HG03045 (cell line): Measurements from ENCODE around the gene BASP1.

ENCODE experiments used
- ATAC-seq: cut with Tn5 transposase; IDR thresholded peaks from one replicate; pipeline ENCODE4 v1.9.1; 2021; ENCODE audit warnings: mild to moderate bottlenecking, moderate library complexity; ENCODE audit not compliant: unreplicated experiment

The BASP1 gene

DNA sequence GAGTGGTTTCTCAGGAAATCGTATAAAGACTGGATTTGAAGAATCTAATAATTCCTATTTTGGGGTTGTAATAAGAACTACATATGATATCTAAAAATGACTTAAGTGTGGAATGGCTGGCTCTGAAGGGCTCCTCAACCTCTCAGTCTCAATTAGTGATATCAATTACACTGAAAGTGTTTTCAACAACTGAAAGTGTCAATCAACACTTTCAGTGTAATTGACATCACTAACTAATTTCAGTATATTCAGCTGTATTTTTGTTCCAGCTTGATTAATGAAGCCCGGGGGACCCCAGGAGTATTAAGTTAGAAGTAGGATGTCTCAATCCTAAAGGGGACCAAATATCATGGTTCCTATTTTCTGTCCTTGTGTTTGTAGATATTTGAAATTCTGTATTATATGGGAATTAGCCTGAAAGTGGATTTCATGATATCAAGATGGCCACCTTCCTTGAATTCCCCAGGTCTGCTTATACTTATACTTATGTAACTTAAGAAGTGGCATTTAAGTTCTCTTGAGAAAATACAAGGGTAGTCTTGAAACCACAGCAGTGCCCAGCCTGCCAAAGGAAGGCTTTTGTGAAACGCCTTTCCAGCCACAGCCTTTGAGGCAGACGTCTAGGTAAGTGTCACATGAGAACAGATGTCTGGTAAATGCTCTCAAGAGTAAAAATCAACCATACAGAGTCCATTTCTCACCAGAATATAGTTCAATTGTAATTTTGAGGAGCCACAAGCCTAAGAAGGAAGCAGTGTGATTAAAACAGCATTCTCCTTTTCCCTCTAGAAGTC is 4.6 kb downstream of the BASP1 start:
- ATAC-seq, result no peak

GRCh38 chr5:17222664-17223063 is 5.2 kb downstream of the BASP1 start:
- no peak for ATAC-seq

DNA sequence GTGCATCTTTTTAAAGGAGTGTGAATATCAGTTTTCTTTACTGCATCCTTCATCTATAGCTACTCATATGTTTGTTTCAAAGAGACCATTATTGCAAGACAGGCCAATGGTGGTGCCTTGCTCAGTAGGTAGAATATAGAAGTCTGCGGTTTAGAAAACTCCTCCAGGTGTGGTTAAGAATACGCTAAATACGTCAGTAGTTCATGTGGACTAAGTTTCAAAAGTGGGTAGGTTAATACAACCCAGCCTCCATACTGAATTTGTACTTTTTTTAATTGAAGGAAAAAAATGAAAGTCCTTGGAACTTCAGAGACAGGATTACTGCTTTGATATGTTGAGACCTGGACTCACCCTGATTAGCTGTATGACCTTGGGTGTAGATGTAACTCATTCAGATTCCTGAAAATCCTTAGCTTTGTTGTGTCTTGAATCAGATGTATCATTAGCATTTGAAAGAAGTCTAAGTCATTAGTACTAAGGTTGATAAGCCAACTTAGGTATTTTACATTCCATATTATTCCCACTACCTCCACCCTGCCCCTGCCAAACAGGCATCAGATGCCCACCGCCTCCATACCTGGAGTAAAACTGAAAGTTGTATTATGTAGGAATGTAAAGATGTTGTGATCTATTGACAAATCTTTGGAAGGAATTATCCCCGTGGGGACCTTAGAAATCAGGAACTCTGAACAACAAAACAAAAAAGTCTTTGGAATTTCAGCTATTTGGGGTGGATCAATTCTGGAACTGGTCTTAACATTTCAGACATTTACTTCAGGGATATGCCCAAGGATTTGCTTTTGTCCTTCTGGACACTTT is 6.1 kb downstream of the BASP1 start:
- ATAC-seq, result peak; percentile 31

DNA sequence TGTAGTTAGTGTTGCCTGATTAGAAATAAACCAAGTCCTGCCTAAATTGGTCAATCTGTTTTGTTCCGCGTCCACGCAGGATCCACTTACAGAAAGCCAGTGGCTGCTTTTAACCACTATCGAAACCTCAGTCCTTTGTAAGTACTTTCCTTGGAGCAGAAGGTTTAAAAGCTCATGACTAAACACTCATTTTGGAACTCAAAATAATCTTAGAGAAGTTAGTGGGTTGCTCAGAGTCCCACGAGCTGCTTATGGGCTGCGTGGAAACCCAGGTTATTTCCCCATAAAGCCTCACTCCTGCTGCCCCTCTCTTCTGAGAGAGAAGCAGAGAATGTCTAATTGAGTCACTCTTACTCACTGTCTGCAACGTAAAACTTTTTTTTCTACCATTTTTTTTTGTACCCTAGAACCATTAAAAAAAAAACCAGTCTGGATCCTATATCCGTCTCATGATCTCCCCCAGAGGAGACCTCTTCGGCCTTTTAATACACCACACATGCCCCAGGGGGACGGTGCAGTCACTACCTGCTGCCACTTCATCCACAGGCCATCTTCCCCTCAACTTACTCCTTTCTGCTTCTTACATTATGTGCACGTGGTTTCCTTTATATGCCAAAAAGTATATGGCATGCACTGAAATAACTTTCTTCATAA is 7.6 kb downstream of the BASP1 start:
- ATAC-seq, result peak; percentile 63

- no peak for ATAC-seq
Measured at GRCh38 chr5:17225520-17225919, 8.1 kb downstream of the BASP1 start.

DNA sequence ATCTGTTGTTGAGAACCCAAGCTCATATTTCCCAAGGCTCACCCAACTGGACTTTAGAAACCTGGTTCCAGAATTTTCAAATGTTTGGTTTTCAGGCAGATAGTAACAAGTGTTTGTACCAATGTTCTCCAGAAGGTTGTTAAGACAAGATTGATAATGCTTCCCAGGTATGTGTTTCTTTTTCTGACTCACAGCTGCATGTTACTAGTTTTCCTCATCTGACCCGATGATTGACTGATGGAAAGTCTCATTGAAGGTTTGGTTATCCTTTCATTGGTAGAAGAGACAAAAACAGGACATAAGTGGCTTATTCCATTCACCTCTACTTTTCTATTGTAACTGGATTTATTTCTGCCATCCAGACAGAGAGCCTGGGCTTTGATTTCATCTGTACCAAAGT is 10.4 kb downstream of the BASP1 start:
- ATAC-seq, result no peak

DNA sequence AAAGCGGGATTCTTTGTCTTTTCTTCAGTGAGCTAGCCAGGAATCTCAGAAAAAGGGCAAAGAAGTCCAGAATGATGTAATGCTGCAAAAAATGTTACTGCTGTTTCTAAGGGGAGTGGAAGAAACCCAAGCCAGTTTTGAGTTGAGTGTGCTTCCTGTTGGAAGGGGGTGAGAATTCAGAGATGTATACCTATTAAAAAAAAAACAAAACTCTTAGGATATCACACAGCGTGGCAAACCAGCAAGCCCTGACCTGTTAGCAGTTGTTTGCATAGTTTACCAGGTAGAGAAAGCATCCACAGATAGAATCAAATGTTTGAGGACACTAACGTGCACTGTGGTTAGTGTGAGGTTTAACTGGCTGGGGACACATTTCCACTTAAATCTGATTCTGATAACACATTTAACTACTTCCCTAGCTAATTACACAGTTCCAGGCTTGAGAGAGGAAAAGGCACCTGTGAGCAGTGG is 11.4 kb downstream of the BASP1 start:
- peak; percentile 45 for ATAC-seq

DNA sequence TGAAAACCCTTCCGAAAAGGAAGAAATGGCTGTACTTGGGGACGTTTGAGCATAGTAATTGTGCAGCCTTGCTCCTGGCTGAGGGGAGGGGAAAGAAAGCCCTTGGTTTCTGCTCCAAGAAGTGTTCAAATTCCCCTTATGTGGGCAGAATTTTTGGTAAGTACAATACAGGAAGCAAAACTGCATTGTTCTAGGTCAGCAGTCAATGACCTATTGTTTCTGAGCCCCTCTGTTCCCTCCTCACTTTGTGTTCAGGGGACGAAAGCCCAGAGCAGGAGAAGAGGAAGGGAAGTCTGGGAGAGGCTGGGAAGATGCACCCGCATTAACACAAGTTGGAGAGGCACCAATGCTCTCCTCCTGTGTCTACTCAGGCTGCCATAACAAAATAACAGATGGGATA is 11.9 kb downstream of the BASP1 start:
- ATAC-seq, result peak; percentile 44

DNA sequence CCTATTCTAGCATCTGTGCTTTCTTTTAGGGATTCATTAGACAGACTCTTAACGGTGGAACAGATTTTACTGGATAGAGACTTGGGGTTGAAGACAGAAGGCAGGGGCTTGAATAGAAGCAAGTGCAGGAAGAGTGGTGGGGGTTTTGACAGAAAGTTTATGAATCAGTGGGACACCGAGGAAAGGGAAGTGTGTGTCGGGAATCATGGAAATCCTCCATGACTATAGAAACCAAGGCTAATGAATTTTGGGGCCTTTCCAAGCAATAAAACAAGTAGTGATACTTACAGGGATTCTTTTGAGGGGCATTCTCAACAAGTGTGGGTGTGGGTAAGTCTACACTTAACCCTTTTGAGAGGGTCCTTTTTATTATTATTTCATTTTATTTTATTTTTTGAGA is 12.8 kb downstream of the BASP1 start:
- no peak for ATAC-seq

DNA sequence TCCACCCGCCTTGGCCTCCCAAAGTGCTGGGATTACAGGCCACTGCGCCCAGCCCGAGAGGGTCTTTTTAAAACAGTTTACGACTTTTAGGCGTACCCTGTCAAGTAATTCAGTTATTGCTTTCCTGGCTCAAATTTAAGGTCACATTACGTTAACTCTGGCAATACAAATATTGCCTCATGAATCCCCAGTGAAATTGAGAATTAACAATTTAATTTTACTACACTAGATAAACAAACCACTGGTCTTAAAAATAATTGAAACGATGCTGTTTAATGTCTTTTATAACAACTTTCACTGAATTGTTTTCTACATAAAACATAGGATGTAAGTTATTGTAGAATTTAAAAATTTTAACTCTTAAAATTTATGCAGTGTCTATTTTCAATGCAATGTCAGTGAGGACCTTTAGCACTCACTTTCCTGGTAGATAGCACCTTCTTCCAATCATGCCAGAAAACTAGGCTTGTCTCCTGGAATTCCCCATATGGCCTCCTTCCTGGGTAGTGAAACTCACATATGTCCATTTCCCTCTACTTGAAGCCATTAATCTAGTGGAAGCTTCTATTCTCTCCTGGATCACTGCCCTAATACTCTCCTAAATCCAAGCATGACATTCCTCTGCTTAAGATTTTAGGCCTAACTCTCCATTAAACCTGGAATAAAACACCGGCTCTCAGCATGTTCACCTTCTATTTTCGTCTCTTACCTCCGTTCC is 13.5 kb downstream of the BASP1 start:
- ATAC-seq, result no peak

DNA sequence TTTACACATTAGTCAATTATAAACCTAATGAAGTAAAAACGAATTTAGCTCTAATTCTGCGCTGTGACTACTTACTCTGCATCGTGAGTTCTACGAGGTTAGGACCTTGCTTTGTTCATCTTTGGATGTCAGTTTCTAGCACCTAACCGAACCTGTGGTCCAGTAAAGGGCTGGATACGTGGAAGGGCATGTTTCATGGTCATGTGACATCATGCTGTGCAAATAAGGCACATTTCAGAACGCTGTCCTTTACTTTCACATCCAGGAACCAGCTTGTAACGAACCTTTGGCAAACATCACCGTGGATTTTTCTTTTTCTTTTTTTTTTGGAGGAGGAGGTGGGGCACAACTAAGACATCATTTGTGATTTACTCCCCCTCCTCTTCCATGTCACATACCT is 15.0 kb downstream of the BASP1 start:
- no peak for ATAC-seq

GRCh38 chr5:17233488-17233887 is 16.1 kb downstream of the BASP1 start:
- no peak for ATAC-seq

- no peak for ATAC-seq
Measured at GRCh38 chr5:17234374-17234773, 16.9 kb downstream of the BASP1 start.

- no peak for ATAC-seq
Measured at GRCh38 chr5:17235731-17236330, 18.4 kb downstream of the BASP1 start.

DNA sequence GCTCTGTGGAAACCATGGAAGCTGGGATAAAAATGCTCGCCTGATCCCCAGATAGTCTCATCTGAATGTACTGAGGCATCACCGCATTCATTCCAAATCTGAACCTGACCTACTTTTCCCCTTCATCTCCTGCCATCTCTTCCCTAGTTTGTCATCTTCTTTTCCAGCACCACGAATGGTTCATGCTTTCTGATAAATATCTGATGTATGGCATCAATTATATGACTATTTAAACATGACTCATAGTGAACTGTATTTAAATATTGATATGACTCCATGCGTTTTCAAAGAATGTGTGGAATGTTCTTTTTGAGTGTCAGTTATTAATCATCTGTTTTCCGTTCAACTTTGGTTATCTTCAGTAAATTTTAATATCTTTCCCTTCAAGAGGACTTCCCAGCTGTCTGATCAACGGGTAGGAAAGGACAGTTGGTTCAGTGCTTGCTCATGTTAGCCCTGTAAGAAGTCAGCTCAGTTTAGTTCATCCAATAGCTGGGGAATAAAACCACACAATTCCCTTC is 21.1 kb downstream of the BASP1 start:
- ATAC-seq, result no peak

- no peak for ATAC-seq
Measured at GRCh38 chr5:17239953-17240352, 22.5 kb downstream of the BASP1 start.

GRCh38 chr5:17240487-17240886 is 23.1 kb downstream of the BASP1 start:
- ATAC-seq, result no peak

- ATAC-seq, result no peak
Measured at GRCh38 chr5:17241635-17242034, 24.2 kb downstream of the BASP1 start.

GRCh38 chr5:17243287-17244063 is 26.0 kb downstream of the BASP1 start:
- no peak for ATAC-seq
